Measurements from ENCODE around the gene REM2. TPM values are rescaled to one million over a fixed set of nuclear protein-coding genes. Genes with fewer than 3 reads are reported as not detected.
"Not testable (repeated sequence)": the region's sequence is repeated elsewhere in the genome, so short reads cannot be mapped to it uniquely, and the experiment has no call there.

Gene REM2
- total RNA-seq, 1 donor from 2014 or later, result 0.78 TPM

DNA sequence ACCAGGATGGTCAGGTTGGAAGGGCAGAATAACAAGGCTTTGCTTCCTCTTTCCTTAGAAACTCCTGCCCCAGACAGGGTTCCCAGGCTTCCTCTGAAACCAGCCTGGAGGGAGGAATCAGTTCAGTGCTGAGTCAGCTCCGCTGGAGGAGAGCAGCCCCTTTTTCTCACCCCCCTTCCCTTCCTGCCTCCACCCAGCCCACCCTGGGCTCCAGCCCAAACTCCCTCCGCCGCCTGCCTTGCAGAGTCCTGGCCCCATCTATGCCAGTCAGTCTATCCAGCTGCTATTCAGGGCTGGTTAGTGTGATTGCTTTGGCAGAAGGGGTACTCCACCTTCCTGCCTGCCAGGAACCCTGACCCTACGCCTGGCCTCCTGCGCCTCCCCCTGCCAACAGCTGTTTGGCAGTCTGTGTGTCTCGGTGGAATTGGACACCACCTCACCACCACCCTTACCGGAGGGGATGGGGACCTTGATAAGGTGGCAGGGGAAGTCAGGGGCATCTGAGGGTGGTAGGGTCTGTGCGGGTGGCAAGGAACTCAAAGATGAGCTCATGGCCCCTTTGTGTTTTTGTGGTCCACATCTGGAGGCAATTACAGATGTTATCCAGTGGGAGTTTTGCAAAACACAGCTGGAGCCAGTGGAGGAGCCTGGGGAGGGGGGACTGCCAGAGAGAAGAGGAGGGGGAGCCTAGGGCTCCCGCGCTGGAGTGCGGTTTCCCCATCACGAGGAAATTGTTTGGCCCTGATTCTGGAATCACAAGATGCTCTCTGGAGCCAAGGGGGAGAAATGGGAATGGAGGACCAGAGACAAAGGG is 34.5 kb upstream of the REM2 start:
- DNase-seq (ENCODE audit: low read depth), result peak; percentile 92

DNA sequence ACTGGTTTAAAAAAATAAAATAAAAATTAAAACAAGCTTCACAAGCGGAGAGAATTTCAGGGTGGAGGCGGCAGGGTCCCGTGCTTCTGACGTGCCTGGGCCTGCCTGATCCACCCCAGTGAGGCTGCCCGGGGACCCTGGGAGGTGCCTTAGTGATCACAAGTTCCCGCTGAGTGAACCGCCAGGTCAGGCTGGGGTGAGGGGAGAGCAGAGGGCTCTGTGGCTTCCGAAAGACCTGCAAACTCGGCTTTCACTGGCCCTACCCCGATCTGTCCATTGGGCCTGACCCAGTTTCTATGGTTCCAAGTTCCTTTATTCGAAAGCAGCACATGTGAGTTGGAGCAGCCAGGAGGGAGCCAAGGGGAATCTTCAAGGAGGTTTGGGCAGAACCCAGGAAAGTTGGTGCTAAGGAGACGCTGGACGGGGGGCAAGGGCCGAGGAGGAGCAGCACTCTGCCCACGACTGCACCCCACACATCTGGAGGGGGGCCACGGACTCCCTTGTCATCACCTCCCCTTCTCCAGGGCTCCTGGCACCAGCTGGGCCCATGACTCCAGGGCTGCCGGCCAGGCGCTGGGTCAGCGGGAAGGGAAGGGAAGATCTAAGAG is 33.7 kb upstream of the REM2 start:
- DNase-seq (ENCODE audit: low read depth), result peak; percentile 38

DNA sequence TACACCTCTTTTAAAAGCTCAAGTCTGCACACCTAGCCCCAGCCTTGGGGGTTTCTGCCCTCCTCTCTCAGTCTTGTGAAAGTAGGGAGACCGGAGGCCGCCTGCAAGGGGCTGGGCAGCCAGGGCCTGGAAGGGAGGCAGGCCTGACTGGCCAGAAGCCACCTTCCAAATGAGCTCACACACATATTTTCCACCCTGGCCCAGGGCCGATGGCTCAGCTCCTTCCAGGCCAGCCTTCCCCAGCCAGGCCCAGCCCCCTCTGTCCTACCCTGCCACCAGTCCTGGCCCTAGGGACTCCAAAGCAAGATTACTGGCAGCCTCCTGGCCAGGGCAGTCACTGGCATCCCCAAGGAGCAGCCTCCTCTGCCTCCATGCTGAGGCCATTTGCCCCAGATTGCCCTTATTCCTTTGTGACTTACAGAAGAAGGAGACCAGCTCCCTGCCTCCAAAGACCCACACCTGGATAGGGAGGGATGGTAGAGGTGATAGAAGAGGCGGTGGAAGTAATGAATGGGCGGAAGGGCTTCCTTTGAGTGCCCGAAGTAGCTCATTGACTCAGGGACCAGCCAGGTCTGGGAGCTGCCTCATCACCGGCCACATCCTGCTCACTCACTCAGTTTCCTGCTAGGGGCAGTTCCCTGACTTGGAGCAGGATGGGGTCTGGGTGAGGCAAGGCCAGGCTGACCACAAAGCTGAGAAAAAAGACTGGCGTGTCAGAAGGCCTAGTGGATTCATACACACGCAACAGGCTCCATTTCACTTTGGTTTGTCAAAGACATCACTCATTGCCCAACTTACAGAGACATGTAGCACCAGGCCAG is 31.9 kb upstream of the REM2 start:
- peak; percentile 95 for DNase-seq (ENCODE audit: low read depth)

DNA sequence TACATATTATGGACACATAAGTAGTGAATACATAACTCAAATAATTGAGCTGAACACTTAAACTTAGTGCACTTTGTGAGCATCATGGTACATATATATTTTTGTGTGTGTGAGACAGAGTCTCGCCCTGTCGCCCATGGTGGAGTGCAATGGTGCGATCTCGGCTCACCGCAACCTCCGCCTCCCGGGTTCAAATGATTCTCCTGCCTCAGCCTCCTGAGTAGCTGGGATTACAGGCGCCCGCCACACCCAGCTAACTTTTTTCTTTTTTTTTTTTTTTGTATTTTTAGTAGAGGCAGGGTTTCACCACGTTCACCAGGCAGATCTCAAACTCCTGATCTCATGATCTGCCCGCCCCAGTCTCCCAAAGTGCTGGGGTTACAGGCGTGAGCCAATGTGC is 30.8 kb upstream of the REM2 start:
- DNase-seq (ENCODE audit: low read depth), result not testable (repeated sequence)

DNA sequence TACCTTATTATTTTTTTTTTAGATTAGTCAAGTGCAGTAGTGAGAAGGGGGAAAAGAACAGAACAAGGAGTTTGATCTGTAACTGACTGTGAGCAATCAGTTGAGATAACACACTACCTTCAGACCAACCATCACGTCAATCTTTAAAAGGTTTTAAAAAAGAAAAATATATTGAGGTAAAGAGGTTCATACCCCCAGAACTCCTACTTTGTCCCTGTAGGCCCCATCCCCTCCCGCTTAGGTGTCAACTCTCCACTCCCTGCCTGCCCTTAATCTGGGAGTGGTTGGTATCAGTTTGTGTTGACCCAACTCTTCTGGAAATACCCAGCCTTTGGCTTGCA is 30.5 kb upstream of the REM2 start:
- DNase-seq (ENCODE audit: low read depth), result no peak

DNA sequence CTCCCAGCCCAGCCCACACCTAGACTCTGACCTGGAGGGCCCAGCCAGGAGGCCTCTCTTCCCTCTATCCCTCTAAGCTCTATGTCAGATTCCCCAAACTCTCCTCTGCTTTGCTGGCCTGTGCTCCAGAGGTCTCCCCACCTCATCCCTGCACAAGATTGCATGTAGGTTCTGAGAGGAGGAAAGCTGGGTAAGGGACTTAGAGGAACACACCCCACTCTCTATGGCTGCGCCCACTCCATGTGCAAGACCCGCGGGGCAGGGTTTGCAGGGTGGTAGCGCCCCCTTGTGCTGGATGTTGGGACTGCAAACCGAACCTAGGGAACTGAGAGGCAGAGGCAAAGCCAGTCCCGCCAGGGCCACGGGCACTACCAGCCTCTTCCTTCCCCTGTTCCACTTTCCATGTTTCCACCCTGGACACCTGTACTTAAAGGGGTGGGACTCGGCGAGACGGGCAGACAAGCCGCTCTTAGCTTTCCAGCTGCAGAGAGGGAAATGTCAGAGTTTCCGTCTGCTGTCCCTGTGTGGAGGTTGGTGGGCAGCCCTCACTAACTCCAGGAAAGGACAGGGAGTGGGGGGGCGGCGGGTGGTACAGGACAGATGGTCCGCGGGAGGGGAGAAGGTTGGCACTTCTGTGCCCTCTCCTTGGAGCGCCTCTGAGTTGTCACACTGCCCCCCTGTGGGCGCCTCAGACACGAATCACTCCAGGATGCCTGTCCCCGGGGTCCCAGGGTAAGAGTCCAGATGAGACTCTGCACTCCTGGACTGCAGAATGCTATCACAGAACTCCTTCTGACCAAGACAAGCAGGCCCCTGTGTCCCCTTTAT is 29.9 kb upstream of the REM2 start:
- DNase-seq (ENCODE audit: low read depth), result peak; percentile 92

DNA sequence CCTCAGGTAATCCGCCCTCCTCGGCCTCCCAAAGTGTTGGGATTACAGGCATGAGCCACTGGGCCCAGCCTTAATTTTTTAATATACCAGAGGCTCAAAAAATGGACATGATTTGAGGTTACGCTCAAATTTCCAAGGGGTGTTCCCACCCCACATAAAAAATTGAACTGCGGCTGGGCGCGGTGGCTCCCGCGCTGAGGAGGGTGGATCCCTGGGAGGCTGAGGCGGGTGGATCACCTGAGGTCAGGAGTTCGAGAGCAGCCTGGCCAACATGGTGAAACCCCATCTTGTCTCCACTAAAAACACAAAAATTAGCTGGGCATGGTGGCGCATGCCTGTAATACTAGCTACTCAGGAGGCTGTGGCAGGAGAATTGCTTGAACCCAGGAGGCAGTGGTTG is 28.7 kb upstream of the REM2 start:
- not testable (repeated sequence) for DNase-seq (ENCODE audit: low read depth)

DNA sequence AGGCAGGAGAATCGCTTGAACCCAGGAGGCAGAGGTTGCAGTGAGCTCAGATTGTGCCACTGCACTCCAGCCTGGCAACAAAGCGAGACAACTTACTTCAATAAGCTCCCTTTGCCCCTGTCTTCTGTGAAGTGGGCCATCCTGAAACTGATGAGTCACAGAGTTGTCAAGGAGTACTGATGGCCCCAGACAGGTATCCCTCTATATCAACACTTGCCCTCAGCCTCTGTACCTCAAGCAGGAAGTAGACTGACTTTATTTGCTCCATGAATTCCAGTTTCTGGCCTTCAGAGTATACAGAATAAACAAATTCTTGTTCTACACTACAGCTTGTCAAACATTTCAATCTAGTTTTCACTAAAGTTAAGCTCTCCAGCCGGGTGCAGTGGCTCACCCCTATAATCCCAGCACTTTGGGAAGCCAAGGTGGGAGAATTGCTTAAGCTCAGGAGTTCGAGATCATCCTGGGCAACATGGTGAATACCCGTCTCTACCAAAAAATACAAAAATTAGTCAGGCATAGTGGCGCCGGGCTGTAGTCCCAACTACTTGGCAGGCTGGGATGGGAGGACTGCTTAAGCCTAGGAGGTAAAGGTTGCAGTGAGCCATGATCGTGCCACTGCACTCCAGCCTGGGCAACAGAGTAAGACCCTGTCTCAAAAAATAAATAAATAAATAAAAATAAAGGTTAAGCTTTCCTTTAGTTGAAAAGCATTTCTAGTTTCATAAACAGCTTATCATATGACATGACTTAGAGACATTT is 27.9 kb upstream of the REM2 start:
- no peak for DNase-seq (ENCODE audit: low read depth)

DNA sequence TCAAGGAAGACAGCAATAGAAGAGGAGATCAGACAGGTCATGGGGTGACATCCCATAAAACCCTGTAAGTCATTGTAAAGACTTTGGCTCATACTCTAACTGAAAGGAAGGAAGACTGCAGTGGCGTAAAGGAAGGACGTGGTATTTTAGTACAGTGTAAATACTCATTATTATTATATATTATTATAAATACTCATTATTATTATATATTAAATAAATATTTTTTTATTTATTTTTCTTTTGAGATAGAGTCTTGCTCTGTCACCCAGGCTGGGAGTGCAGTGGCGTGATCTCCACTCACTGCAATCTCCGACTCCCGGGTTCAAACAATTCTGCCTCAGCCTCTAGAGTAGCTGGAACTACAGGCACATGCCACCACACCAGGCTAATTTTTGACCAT is 26.6 kb upstream of the REM2 start:
- DNase-seq (ENCODE audit: low read depth), result no peak

DNA sequence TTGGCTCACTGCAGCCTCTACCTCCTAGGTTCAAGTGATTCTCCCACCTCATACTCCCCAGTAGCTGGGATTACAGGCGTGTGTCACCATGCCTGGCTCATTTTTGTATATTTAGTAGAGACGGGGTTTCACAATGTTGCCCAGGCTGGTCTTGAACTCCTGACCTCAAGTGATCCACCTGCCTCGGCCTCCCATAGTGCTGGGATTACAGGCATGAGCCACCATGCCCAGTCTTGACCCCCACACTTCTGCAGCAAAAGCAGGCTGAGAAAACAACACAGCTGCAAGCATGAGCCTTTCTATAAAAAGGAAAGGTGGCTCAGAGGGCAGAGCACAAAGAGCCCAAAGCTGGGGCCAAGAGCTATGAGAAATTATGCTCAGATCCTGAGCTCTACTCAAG is 22.6 kb upstream of the REM2 start:
- DNase-seq (ENCODE audit: low read depth), result not testable (repeated sequence)

DNA sequence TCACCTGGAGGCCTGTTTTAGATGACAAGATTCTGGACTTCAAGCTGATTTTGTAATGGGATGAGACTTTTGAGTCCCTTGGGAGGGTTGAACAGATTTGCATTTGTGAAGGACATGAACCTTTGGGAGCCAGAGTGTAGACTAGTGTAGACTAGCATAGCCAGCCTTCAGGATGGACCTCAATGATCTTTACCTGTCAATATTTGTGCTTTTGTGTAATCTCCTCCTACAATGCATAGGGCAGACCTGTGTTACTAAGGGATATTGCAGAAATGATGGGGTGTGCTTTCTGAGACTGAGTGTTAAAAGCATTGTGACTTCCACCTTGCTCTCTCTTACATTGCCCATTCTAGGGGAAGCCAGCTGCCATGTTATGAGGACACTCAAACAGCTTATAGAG is 21.4 kb upstream of the REM2 start:
- no peak for DNase-seq (ENCODE audit: low read depth)

DNA sequence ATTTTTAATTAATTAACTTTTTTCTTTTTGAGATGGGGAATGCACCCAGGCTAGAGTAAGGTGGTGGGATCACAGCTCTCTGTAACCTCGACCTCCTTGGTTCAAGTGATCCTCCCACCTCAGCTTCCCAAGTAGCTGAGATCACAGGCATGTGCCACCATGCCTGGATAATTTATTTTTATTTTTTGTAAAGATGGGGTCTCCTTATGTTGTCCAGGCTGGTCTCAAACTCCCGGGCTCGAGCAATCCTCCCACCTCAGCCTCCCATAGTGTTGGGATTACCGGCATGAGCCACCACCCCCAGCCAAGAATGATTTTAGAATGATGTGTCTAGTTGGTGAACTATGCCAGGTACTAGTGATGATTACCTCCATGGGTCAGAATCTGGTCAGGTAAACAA is 18.0 kb upstream of the REM2 start:
- no peak for DNase-seq (ENCODE audit: low read depth)

DNA sequence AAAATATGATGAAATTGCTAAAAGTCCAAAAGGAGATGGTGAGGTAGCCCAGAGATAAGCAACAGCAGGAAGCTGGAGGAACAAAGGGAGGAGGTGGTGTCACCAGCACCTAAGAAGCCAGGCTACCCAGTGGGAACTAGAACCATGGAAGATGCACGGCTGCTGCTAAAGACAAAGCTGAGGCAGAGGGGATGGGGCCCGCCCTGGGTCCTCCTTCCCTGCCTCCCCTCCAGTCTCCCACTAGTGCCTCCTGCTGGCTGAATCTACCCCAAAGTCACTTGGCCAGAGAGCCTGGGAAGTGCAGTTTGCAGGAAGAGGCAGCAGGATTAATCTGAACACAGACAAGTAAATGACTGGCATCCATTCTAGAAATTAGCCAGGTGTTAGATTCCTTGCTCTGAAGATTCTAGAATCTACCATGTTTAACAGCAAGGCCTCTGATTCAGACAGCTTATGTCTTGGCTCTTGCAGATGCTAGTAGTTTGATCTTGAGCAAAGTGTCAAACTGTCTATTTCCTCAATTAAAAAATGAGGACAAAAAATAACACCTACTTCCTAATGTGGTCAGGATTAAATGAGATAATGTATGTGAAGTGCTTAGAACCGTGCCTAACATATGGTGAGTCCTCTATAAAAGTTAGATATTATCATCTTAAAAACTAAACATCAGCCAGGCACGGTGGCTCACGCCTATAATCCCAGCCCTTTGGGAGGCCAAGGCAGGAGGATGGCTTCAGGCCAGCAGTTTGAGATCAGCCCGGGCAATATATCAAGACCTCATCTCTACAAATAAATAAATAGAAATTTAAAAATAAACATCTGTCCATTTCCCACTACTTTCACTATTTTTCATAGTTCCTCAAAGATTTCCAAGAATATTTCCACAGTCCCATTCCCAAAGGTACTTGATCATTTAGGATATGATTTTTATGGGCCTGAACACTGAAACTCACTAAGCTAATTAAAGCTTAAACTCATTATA is 17.3 kb upstream of the REM2 start:
- no peak for DNase-seq (ENCODE audit: low read depth)

DNA sequence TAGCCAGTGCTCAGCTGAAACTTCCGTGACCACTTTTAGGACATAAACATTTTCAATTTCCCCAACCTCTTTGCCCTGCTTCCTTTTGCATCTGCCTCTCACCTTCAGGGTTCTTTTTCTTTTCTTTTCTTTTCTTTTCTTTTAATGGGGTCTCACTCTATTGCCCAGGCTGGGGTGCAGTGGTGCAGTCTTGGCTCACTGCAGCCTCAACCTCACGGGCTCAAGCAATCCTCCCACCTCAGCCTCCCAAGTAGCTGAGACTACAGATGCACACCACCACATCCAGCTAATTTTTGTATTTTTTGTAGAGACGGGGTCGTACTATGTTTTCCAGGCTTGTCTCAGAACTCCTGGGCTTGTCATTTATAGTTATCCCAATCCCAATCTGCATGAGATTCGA is 16.1 kb upstream of the REM2 start:
- DNase-seq (ENCODE audit: low read depth), result no peak

DNA sequence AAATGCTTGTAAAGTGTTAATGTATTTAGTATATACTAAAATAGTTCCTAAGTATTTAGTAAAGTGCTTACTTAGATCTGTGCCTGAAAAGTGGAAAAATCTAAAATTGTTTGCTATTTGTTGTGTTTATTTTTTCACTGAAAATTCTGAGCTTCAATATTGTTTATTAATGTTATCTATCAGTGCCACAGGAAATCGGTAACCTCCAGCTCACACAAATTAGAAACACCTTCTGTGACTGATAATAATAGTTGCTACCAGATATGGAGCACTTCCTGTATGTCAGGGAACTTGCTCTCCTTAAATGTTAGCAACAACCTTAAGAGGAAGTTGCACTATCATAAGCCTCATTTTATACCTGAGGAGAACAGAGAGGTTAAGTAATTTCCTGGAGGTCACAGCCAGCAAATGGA is 12.2 kb upstream of the REM2 start:
- no peak for DNase-seq (ENCODE audit: low read depth)

DNA sequence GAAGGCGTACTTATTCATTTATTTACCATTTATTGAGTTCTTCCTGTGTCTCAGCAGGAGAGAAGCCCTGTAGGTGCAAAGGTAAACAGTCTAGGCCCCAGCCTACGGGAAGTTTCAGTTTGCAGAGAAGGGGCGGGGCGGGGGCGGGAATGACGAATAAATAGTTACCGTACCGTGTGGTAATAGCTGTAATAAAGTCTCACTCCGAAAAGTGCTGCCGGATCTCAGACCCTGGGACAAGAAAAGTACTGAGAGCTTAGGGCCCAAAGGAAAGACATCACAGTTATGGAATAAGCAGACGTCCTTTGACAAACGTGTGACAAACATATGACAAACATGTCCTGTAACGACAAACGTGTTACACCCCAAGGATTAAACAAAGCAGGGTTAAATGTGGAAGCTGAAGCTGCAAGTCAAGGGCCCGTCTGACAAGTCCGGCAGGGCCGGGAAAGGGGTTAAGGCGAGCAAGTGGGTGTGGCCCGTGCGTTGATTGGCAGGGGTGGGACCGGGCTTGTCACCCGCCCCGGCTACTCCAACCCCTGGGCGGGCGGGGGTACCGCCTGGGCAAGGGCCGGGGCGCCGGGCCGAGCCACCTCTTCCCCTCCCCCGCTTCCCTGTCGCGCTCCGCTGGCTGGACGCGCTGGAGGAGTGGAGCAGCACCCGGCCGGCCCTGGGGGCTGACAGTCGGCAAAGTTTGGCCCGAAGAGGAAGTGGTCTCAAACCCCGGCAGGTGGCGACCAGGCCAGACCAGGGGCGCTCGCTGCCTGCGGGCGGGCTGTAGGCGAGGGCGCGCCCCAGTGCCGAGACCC is 11.6 kb upstream of the REM2 start, which contains the start of gene LRP10:
Gene LRP10 (plus strand): TSS at position 517 of the 809 bp plus-strand sequence. CDS start 564 bp downstream, outside the sequence.
- peak; percentile 96 for DNase-seq (ENCODE audit: low read depth)

DNA sequence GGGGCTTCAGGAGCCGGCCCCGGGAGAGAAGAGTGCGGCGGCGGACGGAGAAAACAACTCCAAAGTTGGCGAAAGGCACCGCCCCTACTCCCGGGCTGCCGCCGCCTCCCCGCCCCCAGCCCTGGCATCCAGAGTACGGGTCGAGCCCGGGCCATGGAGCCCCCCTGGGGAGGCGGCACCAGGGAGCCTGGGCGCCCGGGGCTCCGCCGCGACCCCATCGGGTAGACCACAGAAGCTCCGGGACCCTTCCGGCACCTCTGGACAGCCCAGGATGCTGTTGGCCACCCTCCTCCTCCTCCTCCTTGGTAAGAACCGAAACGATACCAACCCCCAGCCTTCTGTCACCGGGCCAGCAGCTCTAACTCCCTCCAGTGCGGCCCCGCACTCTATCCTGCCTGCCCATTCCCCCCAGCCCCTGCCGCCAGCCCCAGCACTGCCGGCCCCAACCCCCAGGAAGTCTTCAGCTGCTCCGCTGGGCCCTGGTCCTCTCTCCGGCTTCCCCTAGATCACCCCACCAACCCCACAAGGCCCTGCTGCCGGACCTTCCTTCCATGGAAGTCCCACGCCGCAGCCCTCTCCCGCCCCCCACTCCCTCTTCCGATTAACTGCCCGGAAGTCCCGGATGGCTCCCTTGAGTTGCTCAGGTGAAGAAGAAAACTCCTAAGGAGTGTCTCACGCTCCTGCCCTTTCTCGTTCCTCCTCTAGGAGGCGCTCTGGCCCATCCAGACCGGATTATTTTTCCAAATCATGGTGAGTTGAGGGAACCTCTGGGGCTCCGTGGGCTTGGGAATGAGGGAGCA is 10.8 kb upstream of the REM2 start:
- DNase-seq (ENCODE audit: low read depth), result peak; percentile 94
